Activated CD4-positive, alpha-beta T cell treated with anti-CD3 and anti-CD28 coated beads, Interleukin-2, amount 10 ng/mL, durations not matched to agents 7 days and 5 days (primary cell): ENCODE results near the gene IGLL1. TPM values are rescaled to one million over a fixed set of nuclear protein-coding genes. Genes with fewer than 3 reads are reported as not detected.
"Not testable (repeated sequence)": the region's sequence is repeated elsewhere in the genome, so short reads cannot be mapped to it uniquely, and the experiment has no call there.

Experiments
- CTCF ChIA-PET: fragments of 350-600 bp; sonication (Branson Sonifier 250); formaldehyde crosslinking; loops from one replicate; lab custom pipeline; 2021; ENCODE audit warnings: antibody characterized with exemption; lab: Charles Lee
- POLR2A ChIA-PET: fragments of 350-600 bp; sonication (Branson Sonifier 250); formaldehyde crosslinking; loops from one replicate; lab custom pipeline; 2021; ENCODE audit warnings: antibody characterized with exemption; lab: Charles Lee
- DNase-seq: peaks from one replicate; pipeline ENCODE4 v3.0.0-alpha.2; 2020
- H3K27ac Mint-ChIP-seq: one replicate; pipeline ENCODE4 v1.8.0; 2021; ENCODE audit warnings: mild to moderate bottlenecking, moderate library complexity, mixed read lengths
- H3K27me3 Mint-ChIP-seq: one replicate; pipeline ENCODE4 v1.8.0; 2021; ENCODE audit warnings: mixed read lengths
- H3K36me3 Mint-ChIP-seq: one replicate; pipeline ENCODE4 v1.8.0; 2021; ENCODE audit warnings: low read depth, mixed read lengths
- H3K4me1 Mint-ChIP-seq: one replicate; pipeline ENCODE4 v1.8.0; 2021; ENCODE audit warnings: mixed read lengths
- H3K4me3 Mint-ChIP-seq: one replicate; pipeline ENCODE4 v1.8.0; 2021; ENCODE audit warnings: mild to moderate bottlenecking, moderate library complexity, mixed read lengths
- H3K9me3 Mint-ChIP-seq: one replicate; pipeline ENCODE4 v1.8.0; 2021; ENCODE audit warnings: mixed read lengths
- total RNA-seq, 2 experiments: library from RNA; stranded (reverse); gene quantifications; one replicate each; pipeline ENCODE4 v1.2.3, GENCODE V29; 2021

Gene IGLL1
- total RNA-seq, 2 experiments from 2014 or later = not detected

DNA sequence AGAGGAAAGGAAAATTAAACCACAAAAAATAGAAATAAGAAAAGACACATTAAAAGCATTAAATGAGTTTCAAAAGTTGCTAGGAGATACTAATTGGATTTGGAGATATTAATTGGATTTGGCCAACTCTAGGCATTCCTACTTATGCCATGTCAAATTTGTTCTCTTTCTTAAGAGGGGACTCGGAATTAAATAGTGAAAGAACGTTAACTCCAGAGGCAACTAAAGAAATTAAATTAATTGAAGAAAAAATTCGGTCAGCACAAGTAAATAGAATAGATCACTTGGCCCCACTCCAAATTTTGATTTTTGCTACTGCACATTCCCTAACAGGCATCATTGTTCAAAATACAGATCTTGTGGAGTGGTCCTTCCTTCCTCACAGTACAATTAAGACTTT is 37.7 kb downstream of the IGLL1 start:
- H3K36me3 Mint-ChIP-seq, CTCF ChIA-PET, H3K9me3 Mint-ChIP-seq: not testable (repeated sequence)

DNA sequence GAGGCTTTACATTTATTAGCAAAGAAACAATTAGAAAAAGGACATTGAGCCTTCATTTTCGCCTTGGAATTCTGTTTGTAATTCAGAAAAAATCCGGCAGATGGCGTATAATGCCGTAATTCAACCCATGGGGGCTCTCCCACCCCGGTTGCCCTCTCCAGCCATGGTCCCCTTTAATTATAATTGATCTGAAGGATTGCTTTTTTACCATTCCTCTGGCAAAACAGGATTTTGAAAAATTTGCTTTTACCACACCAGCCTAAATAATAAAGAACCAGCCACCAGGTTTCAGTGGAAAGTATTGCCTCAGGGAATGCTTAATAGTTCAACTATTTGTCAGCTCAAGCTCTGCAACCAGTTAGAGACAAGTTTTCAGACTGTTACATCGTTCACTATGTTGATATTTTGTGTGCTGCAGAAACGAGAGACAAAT is 38.2 kb downstream of the IGLL1 start:
- H3K36me3 Mint-ChIP-seq, H3K4me1 Mint-ChIP-seq, H3K4me3 Mint-ChIP-seq, H3K27ac Mint-ChIP-seq, POLR2A ChIA-PET, CTCF ChIA-PET, H3K9me3 Mint-ChIP-seq, DNase-seq: not testable (repeated sequence)
- H3K27me3 Mint-ChIP-seq = peaks cover 13% of the 10 kb centered on the region

More for the DNA sequence above, 37.7 kb downstream of the IGLL1 start:
- H3K4me3 Mint-ChIP-seq, DNase-seq, H3K27ac Mint-ChIP-seq, POLR2A ChIA-PET, H3K4me1 Mint-ChIP-seq: not testable (repeated sequence)
- H3K27me3 Mint-ChIP-seq = peaks cover 12% of the 10 kb centered on the region

DNA sequence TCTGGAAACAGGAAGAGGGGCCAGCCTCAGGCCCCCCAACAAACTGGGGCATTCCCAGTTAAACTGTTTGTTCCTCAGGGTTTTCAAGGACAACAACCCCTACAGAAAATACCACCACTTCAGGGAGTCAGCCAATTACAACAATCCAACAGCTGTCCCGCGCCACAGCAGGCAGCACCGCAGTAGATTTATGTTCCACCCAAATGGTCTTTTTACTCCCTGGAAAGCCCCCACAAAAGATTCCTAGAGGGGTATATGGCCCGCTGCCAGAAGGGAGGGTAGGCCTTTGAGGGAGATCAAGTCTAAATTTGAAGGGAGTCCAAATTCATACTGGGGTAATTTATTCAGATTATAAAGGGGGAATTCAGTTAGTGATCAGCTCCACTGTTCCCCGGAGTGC is 39.3 kb downstream of the IGLL1 start:
- H3K9me3 Mint-ChIP-seq, H3K4me1 Mint-ChIP-seq, POLR2A ChIA-PET, H3K36me3 Mint-ChIP-seq, CTCF ChIA-PET, H3K27ac Mint-ChIP-seq, H3K4me3 Mint-ChIP-seq, DNase-seq: not testable (repeated sequence)
- H3K27me3 Mint-ChIP-seq = peaks cover 13% of the 10 kb centered on the region

DNA sequence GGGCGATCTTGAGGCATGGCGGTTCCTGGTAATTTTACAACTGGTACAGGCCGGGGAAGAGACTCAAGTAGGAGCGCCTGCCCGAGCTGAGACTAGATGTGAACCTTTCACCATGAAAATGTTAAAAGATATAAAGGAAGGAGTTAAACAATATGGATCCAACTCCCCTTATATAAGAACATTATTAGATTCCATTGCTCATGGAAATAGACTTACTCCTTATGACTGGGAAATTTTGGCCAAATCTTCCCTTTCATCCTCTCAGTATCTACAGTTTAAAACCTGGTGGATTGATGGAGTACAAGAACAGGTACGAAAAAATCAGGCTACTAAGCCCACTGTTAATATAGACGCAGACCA is 40.3 kb downstream of the IGLL1 start:
- peaks cover 13% of the 10 kb centered on the region for H3K27me3 Mint-ChIP-seq
- H3K9me3 Mint-ChIP-seq, CTCF ChIA-PET, H3K27ac Mint-ChIP-seq, DNase-seq, POLR2A ChIA-PET, H3K4me3 Mint-ChIP-seq, H3K36me3 Mint-ChIP-seq, H3K4me1 Mint-ChIP-seq: not testable (repeated sequence)

DNA sequence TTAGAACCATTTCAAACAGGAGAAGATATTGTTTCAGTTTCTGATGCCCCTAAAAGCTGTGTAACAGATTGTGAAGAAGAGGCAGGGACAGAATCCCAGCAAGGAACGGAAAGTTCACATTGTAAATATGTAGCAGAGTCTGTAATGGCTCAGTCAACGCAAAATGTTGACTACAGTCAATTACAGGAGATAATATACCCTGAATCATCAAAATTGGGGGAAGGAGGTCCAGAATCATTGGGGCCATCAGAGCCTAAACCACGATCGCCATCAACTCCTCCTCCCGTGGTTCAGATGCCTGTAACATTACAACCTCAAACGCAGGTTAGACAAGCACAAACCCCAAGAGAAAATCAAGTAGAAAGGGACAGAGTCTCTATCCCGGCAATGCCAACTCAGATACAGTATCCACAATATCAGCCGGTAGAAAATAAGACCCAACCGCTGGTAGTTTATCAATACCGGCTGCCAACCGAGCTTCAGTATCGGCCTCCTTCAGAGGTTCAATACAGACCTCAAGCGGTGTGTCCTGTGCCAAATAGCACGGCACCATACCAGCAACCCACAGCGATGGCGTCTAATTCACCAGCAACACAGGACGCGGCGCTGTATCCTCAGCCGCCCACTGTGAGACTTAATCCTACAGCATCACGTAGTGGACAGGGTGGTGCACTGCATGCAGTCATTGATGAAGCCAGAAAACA is 40.8 kb downstream of the IGLL1 start:
- Mint-ChIP-seq H3K36me3 (no peaks in the 10 kb centered on the region), H3K27me3 (peaks cover 13% of the 10 kb centered on the region), H3K27ac (no peak overlapping the region), H3K9me3 (no peaks in the 10 kb centered on the region), H3K4me1 (peaks cover 6% of the 10 kb centered on the region), H3K4me3 (no peak overlapping the region)
- ChIA-PET CTCF (interaction anchor here (0.6 kb wide), 1 partner anchor 230 kb away, joined by 4 read pairs; no protein-coding TSS in a partner anchor), POLR2A (no interaction called here)
- peak; percentile 83 for DNase-seq

DNA sequence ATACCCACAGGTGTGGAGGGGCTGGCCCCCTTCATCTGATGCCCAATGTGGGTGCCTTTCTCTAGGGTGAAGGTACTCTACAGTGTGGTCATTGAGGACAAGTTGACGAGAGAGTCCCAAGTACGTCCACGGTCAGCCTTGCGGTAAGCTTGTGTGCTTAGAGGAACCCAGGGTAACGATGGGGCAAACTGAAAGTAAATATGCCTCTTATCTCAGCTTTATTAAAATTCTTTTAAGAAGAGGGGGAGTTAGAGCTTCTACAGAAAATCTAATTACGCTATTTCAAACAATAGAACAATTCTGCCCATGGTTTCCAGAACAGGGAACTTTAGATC is 41.4 kb downstream of the IGLL1 start:
- H3K27ac Mint-ChIP-seq, H3K9me3 Mint-ChIP-seq, CTCF ChIA-PET, H3K36me3 Mint-ChIP-seq, POLR2A ChIA-PET, H3K4me1 Mint-ChIP-seq, H3K4me3 Mint-ChIP-seq, DNase-seq: not testable (repeated sequence)
- H3K27me3 Mint-ChIP-seq = peaks cover 13% of the 10 kb centered on the region

DNA sequence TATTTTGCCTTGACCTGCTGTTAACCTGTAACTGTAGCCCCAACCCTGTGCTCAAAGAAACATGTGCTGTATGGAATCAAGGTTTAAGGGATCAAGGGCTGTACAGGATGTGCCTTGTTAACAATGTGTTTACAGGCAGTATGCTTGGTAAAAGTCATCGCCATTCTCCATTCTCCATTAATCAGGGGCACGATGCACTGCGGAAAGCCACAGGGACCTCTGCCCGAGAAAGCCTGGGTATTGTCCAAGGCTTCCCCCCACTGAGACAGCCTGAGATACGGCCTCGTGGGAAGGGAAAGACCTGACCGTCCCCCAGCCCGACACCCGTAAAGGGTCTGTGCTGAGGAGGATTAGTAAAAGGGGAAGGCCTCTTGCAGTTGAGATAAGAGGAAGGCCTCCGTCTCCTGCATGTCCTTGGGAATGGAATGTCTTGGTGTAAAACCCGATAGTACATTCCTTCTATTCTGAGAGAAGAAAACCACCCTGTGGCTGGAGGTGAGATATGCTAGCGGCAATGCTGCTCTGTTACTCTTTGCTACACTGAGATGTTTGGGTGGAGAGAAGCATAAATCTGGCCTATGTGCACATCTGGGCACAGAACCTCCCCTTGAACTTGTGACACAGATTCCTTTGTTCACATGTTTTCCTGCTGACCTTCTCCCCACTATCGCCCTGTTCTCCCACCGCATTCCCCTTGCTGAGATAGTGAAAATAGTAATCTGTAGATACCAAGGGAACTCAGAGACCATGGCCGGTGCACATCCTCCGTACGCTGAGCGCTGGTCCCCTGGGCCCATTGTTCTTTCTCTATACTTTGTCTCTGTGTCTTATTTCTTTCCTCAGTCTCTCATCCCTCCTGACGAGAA is 42.0 kb downstream of the IGLL1 start:
- H3K27ac Mint-ChIP-seq, H3K36me3 Mint-ChIP-seq, H3K9me3 Mint-ChIP-seq, CTCF ChIA-PET, DNase-seq, H3K4me3 Mint-ChIP-seq, POLR2A ChIA-PET, H3K4me1 Mint-ChIP-seq: not testable (repeated sequence)
- peaks cover 13% of the 10 kb centered on the region for H3K27me3 Mint-ChIP-seq

DNA sequence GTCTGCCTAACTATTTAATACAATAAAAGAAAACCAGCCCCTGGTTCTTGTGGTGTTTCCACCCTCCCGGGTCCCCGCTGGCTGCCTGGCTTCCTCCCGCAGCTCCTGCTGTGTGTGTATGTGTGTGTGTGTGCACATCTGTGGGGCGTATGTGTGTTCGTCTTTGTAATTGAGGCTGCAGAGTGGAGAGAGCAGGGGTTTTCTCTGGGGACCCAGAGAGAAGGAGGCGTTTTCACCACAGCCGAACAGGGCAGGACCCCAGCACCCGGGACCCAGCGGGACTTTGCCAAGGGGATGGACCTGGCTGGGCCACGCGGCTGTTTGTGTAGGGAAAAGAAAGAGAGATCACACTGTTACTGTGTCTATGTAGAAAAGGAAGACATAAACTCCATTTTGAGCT is 42.7 kb downstream of the IGLL1 start:
- H3K27ac Mint-ChIP-seq = no peak overlapping the region
- H3K4me3 Mint-ChIP-seq = no peak overlapping the region
- peaks cover 6% of the 10 kb centered on the region for H3K4me1 Mint-ChIP-seq
- no peak for DNase-seq
- ChIA-PET CTCF (no interaction called here), POLR2A (no interaction called here)
- H3K27me3 Mint-ChIP-seq = peaks cover 6% of the 10 kb centered on the region
- H3K36me3 Mint-ChIP-seq = no peaks in the 10 kb centered on the region
- no peaks in the 10 kb centered on the region for H3K9me3 Mint-ChIP-seq

DNA sequence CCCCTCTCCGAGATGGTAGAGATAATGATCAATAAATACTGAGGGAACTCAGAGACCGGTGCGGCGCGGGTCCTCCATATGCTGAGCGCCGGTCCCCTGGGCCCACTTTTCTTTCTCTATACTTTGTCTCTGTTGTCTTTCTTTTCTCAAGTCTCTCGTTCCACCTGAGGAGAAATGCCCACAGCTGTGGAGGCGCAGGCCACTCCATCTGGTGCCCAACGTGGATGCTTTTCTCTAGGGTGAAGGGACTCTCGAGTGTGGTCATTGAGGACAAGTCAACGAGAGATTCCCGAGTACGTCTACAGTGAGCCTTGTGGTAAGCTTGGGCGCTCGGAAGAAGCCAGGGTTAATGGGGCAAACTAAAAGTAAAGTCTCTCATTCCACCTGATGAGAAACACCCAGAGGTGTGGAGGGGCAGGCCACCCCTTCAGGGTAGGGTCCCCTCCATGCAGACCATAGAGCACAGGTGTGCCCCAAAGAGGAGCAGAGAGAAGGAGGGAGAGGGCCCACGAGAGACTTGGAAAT is 43.2 kb downstream of the IGLL1 start:
- ChIA-PET POLR2A (no interaction called here), CTCF (no interaction called here)
- Mint-ChIP-seq H3K27ac (no peak overlapping the region), H3K9me3 (no peaks in the 10 kb centered on the region), H3K4me3 (no peak overlapping the region), H3K27me3 (peaks cover 5% of the 10 kb centered on the region), H3K4me1 (peaks cover 6% of the 10 kb centered on the region), H3K36me3 (no peaks in the 10 kb centered on the region)
- no peak for DNase-seq

DNA sequence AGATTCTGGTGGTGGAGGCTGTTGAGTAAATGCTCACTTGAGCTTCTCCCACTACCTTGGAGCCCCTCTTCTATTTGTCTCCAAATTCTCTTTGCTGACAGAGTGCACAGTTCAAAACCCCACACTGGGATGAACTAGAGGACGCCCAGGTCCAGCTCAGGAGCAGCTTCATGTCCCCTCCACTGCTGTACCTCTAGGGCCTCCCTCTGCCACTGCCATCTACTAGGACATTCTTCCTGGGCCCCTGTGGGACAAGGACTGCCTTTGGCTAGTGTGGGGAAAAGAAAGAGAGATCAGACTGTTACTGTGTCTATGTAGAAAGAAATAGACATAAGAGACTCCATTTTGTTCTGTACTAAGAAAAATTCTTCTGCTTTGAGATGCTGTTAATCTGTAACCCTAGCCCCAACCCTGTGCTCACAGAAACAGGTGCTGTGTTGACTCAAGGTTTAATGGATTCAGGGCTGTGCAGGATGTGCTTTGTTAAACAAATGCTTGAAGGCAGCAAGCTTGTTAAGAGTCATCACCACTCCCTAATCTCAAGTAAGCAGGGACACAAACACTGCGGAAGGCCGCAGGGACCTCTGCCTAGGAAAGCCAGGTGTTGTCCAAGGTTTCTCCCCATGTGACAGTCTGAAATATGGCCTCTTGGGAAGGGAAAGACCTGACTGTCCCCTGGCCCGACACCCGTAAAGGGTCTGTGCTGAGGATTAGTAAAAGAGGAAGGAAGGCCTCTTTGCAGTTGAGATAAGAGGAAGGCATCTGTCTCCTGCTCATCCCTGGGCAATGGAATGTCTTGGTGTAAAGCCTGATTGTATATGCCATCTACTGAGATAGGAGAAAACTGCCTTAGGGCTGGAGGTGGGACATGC is 44.1 kb downstream of the IGLL1 start:
- DNase-seq, H3K9me3 Mint-ChIP-seq, H3K4me3 Mint-ChIP-seq, H3K4me1 Mint-ChIP-seq, CTCF ChIA-PET, H3K27me3 Mint-ChIP-seq, POLR2A ChIA-PET, H3K36me3 Mint-ChIP-seq, H3K27ac Mint-ChIP-seq: not testable (repeated sequence)

DNA sequence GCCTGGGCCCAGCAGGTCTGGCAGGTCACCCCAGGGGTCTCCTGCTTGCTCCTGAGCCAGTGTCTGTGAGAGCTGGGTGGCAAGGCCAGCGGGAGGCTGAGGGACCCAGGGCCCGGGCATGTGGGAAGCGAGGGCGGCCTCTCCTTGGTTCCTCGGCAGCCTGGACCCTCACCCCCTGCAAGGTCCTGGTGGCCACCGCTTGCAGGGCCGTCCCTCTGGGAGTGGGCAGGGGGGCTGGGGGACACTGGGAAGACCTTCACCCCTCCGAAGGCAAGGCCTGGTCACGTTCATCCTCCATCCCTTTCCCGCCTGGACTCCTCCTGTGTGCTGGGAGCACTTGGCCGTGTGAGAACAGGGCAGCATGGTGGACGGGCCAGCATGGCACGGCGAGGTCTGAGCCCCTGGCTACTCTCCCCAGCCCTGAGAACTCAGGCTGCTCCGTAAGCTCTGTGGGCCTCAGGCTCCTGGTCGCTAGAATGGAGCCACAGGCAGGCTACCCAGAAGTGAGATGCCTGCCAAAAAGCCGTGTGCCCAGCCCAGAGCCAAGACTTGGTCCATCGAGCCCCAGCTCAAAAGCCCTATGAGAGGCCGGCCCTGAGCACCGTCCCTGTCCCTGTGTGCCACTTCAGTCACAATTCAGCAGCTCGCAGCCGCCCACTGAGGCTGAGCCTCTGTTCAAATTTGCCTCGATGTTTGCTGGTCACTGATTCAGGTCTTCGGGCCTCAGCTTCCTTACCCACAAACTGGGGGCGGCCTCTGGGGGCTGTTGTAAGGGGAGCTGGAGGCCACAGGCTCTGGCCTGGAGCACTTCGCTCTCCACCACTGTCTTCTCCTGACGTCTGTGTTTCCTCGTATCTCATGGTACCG is 45.0 kb downstream of the IGLL1 start:
- no peaks in the 10 kb centered on the region for H3K36me3 Mint-ChIP-seq
- peaks cover 5% of the 10 kb centered on the region for H3K27me3 Mint-ChIP-seq
- ChIA-PET POLR2A (no interaction called here), CTCF (no interaction called here)
- DNase-seq = no peak
- H3K4me1 Mint-ChIP-seq = peaks cover 6% of the 10 kb centered on the region
- H3K9me3 Mint-ChIP-seq = no peaks in the 10 kb centered on the region
- no peak overlapping the region for H3K4me3 Mint-ChIP-seq
- no peak overlapping the region for H3K27ac Mint-ChIP-seq

DNA sequence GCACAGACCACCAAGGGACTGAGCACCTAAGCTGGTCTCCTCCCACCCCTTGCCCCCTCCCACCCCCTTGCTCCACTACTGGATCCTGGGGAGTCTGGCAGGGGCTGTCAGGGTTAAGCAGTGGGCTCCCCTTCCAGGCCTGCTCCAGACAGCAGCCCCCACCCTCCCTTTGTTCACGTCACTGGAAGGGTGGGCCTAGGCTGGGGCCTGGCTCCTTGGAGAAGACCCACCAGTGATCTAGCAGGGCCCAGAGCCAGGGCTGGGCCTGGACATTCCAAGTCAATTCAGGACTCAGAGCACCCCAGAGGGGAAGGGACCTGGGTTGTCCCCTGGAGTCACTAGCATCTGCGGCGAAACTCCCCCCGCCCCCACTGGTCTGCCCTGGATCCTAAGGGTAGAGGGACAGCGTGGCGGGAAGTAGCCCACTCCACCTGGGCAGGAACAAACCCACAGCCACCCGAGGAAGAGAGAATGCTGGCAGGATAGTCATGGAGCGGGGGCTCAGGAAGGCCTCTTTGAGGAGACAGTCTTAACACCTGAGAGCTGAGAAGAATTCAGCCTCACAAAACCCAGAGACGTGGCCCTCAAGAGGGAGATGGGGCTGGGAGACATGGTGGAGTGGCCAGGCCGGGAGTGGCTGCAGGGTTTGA is 45.8 kb downstream of the IGLL1 start:
- H3K27ac Mint-ChIP-seq = no peak overlapping the region
- H3K4me3 Mint-ChIP-seq = no peak overlapping the region
- no peaks in the 10 kb centered on the region for H3K9me3 Mint-ChIP-seq
- POLR2A ChIA-PET = no interaction called here
- CTCF ChIA-PET = no interaction called here
- peaks cover 5% of the 10 kb centered on the region for H3K27me3 Mint-ChIP-seq
- H3K4me1 Mint-ChIP-seq = peaks cover 5% of the 10 kb centered on the region
- no peaks in the 10 kb centered on the region for H3K36me3 Mint-ChIP-seq
- DNase-seq = no peak
